GM06990 (cell line): ENCODE results near the gene KDM4B.

ENCODE experiments used
- DNase-seq: peaks from one replicate; pipeline ENCODE4 v3.0.0-alpha.2; 2011; ENCODE audit not compliant: insufficient read length; ENCODE audit errors: extremely low read depth
- H3K27me3 ChIP-seq: replicated peaks from 2 replicates; pipeline ENCODE4 v1.6.0; 2011; ENCODE audit warnings: low read length; ENCODE audit not compliant: control insufficient read depth, insufficient read depth
- H3K36me3 ChIP-seq: 2 replicates; pipeline ENCODE4 v1.5.1; 2011; ENCODE audit warnings: low read length; ENCODE audit not compliant: control insufficient read depth, insufficient read depth
- H3K4me3 ChIP-seq: replicated peaks from 2 replicates; pipeline ENCODE4 v1.5.1; 2011; ENCODE audit warnings: low read depth, mild to moderate bottlenecking, control low read depth, low read length
- CTCF ChIP-seq: IDR thresholded peaks from 2 replicates; pipeline ENCODE4 v1.5.1; 2011; ENCODE audit warnings: low read length, control low read depth, mild to moderate bottlenecking, inconsistent platforms; ENCODE audit not compliant: insufficient read depth, poor library complexity, severe bottlenecking

Gene KDM4B

GRCh38 chr19:5122671-5123409 is 153.9 kb downstream of the KDM4B start:
- no peak for DNase-seq
- H3K36me3 ChIP-seq, result peaks cover 5% of the 10 kb centered on the region
- no peak overlapping the region for H3K4me3 ChIP-seq
- no peak for TF ChIP-seq CTCF
- H3K27me3 ChIP-seq, result no peaks in the 10 kb centered on the region

DNA sequence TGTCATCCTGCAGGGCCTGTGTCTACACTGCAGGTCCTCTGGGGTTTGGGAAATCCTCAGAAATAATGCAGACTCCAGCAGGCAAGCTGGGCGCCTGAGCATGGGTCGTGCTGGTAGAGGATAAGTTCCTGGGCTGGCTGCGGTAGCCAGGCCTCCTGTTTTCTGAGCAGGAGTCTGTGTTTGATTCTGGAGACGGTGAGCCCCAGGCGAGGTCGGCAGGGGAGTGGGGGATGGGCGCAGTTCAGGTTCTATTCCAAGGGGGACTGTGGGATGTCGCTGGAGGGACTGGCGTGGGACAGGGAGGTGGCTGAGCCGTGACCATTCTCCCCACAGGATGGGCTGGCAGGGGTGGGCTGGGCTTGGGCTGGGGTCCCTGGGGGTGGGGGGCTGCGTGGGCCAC is 154.7 kb downstream of the KDM4B start:
- peaks cover 5% of the 10 kb centered on the region for H3K36me3 ChIP-seq
- TF ChIP-seq CTCF, result no peak
- DNase-seq, result no peak

DNA sequence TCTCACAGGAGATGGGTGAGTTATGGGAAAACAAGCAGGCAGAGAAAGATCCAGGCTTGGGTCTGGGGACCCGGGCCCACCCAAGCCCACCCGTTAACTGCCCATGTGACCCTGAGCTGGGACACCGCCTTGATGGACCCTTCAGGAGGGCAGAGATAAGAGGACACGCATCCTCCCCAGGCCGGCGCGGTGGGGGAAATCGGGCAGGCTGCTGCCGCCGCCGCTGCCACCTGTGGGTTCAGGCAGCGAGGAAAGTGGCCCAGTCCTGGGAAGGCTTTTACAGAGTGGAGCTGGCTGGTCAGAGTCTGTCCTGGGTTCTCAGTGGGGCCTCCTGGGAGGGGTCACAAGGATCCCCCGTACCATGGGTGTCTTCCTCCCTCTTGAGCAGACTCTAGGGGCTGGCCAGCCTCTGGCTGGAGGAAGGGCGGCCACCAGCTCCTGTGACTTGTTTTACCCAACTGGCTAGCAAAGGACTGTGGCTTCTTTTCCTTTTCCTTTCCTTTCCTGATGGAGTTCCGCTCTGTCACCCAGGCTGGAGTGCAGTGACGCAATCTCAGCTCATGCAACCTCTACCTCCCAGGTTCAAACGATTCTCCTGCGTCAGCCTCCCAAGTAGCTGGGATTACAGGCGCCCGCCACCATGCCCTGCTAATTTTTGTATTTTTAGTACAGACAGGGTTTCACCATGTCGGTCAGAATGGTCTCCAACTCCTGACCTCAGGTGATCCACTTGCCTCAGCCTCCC is 155.4 kb downstream of the KDM4B start:
- no peak for DNase-seq
- peaks cover 5% of the 10 kb centered on the region for H3K36me3 ChIP-seq
- no peaks in the 10 kb centered on the region for H3K27me3 ChIP-seq
- H3K4me3 ChIP-seq, result no peak overlapping the region
- TF ChIP-seq CTCF, result no peak

More for the DNA sequence above, 154.7 kb downstream of the KDM4B start:
- H3K4me3 ChIP-seq, result no peak overlapping the region
- no peaks in the 10 kb centered on the region for H3K27me3 ChIP-seq

- no peak for DNase-seq
- no peaks in the 10 kb centered on the region for H3K27me3 ChIP-seq
- TF ChIP-seq CTCF, result no peak
- H3K4me3 ChIP-seq, result no peak overlapping the region
- peaks cover 5% of the 10 kb centered on the region for H3K36me3 ChIP-seq
Observed at GRCh38 chr19:5125376-5125775, 156.5 kb downstream of the KDM4B start.

DNA sequence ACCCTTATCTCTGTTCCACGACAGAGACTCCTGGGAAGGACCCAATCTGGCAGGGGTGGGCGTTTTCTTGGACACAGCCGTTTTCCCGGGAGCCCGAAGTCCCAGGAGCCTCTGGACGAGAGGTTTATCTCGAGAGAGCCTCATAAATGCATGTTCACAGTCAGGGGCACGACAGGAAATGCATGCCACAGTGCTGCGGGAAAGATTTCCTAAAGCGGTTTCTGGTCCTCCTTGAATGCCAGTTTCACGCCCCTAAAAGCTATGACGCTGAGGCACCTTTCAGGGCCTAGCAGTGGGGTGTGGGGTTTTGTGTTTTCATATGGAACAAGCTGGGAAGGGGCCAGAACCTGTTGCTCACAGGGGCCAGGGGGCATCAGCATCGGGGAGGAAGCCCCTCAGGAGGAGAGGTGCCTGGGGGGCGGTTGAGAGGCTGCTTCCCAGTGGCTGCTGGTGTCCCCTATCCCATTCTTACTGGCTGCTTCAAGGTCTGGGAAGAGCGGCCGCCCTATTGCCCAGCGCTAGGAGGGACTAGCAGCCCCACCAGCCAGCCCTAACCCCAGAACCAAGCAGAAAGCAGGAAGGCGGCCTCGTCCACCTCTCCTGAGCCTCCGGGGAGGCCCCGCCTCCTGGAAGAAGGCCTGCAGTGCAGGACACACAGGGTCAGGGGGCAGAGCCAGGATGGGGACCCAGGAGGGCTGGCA is 157.0 kb downstream of the KDM4B start:
- Histone ChIP-seq H3K4me3 (no peak overlapping the region), H3K27me3 (no peaks in the 10 kb centered on the region), H3K36me3 (peaks cover 2% of the 10 kb centered on the region)
- TF ChIP-seq CTCF, result no peak
- no peak for DNase-seq
